Ishikawa (cell line): Measurements from ENCODE around the gene CPEB4.

Source experiments
- CEBPB ChIP-seq: IDR thresholded peaks from 2 replicates; pipeline ENCODE4 v1.6.1; 2012
- CREB1 ChIP-seq: IDR thresholded peaks from 2 replicates; pipeline ENCODE4 v1.6.1; 2012; ENCODE audit warnings: low read depth
- EGR1 ChIP-seq: IDR thresholded peaks from 2 replicates; pipeline ENCODE4 v1.6.1; 2012
- EP300 ChIP-seq: IDR thresholded peaks from 2 replicates; pipeline ENCODE4 v1.6.1; 2012; ENCODE audit warnings: borderline replicate concordance
- MAX ChIP-seq: IDR thresholded peaks from 2 replicates; pipeline ENCODE4 v1.6.1; 2012
- NFIC ChIP-seq: IDR thresholded peaks from 2 replicates; pipeline ENCODE4 v1.6.1; 2012
- RAD21 ChIP-seq: IDR thresholded peaks from 2 replicates; pipeline ENCODE4 v1.6.1; 2012; ENCODE audit warnings: low read depth
- REST ChIP-seq: IDR thresholded peaks from 2 replicates; pipeline ENCODE4 v1.6.1; 2012; ENCODE audit warnings: low read depth, mild to moderate bottlenecking
- TEAD4 ChIP-seq: IDR thresholded peaks from 2 replicates; pipeline ENCODE4 v1.6.1; 2012

DNA sequence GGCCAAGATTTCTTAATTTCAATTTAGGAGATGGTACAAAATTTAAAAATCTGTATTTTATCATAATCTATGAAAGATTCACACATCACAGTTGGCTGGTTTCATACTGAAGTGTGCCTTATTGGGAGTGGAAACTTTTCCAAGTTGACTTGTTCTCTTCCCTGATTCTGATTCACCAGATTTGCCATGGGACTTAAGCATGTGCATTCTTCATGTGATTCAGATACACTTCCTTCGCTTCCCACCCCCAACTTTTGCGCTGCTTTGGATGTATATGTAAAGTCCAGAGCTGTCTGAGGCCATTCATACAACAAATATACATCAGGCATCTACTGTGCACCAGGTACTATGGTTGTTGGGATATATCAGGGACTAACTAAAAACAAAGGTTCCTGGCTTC, 34.4 kb downstream of the CPEB4 start:
- TF ChIP-seq MAX (no peak), CEBPB (no peak), EGR1 (no peak), REST (no peak), CREB1 (no peak), NFIC (no peak), RAD21 (no peak), EP300 (no peak), TEAD4 (no peak)
